HepG2 (cell line): ENCODE measurements around the gene CDC42EP5. TPM values are rescaled to one million over a fixed set of nuclear protein-coding genes. Genes with fewer than 3 reads are reported as not detected.

ENCODE experiments used
- ATAC-seq: fragments of 200-7000 bp; cut with Tn5 transposase; 3 replicates; pipeline ENCODE4 v1.9.1; 2020; ENCODE audit warnings: mild to moderate bottlenecking, moderate library complexity
- BruUV-seq: library from RNA; stranded (reverse); fragments of 400-500 nt; replicated peaks from 2 replicates; lab custom pipeline; 2021; lab: Mats Ljungman, UMichigan
- CTCF ChIA-PET: fragments of 300-600 bp; formaldehyde crosslinking; extraction: SDS; loops from one replicate; lab custom pipeline; 2021; ENCODE audit warnings: low total read pairs, inconsistent platforms, low intra/inter-chr PET ratio; lab: Yijun Ruan, JAX
- POLR2A ChIA-PET: fragments of 350-600 bp; sonication (Branson Sonifier 250); formaldehyde crosslinking; loops from one replicate; lab custom pipeline; 2020; ENCODE audit warnings: antibody characterized with exemption, inconsistent platforms; lab: Yijun Ruan, JAX
- DNase-seq: peaks from one replicate; pipeline ENCODE4 v3.0.0-alpha.2; 2015; ENCODE audit warnings: low spot score
- FAIRE-seq: peaks from 3 replicates; lab custom pipeline; 2011; peaks lifted over from hg19 to GRCh38; lab: Jason Lieb, UNC
- H2AFZ ChIP-seq: one replicate; pipeline ENCODE4 v1.6.1; 2011; ENCODE audit warnings: low read length, inconsistent platforms
- H3K27ac ChIP-seq: fragments of 300-600 bp; 3 replicates; pipeline ENCODE4 v1.8.0; 2011; ENCODE audit warnings: mixed run types, mild to moderate bottlenecking, mixed read lengths, low read length, inconsistent platforms; ENCODE audit not compliant: insufficient read depth; ENCODE audit errors: extremely low read length
- H3K27me3 ChIP-seq, 2 experiments: fragments of 200-600 bp in 1 of 2; 2 replicates in 1 of 2; 3 replicates in 1 of 2; pipeline versions ENCODE4 v1.6.0 to v1.8.0; 2011; ENCODE audit warnings: low read length in 2 of 2, mild to moderate bottlenecking in 2 of 2, moderate library complexity in 2 of 2, inconsistent platforms in 1 of 2; ENCODE audit not compliant: insufficient read depth in 2 of 2, control insufficient read depth in 1 of 2
- H3K36me3 ChIP-seq, 2 experiments: fragments of 200-600 bp in 1 of 2; replicated peaks in 1 of 2; 2 replicates in 1 of 2; 3 replicates in 1 of 2; pipeline versions ENCODE4 v1.5.1 to v1.8.0; 2011; ENCODE audit warnings: low read length in 2 of 2, inconsistent platforms in 1 of 2; ENCODE audit not compliant: insufficient read depth in 2 of 2, control insufficient read depth in 1 of 2
- H3K4me1 ChIP-seq: 2 replicates; pipeline ENCODE4 v1.5.1; 2012; ENCODE audit warnings: low read length, inconsistent platforms; ENCODE audit not compliant: insufficient read depth
- H3K4me2 ChIP-seq: 2 replicates; pipeline ENCODE4 v1.6.0; 2011; ENCODE audit warnings: low read depth, low read length, inconsistent platforms
- H3K4me3 ChIP-seq, 3 experiments: fragments of 200-600 bp in 1 of 3; sonication (generic), shearing (Covaris generic) in 1 of 3; replicated peaks in 1 of 3; 2 replicates each; pipeline ENCODE4 v1.5.1; 2011 to 2016; ENCODE audit warnings: low read length in 3 of 3, inconsistent platforms in 2 of 3, low read depth in 2 of 3, mild to moderate bottlenecking in 2 of 3, control low read depth in 1 of 3, mixed read lengths in 1 of 3; ENCODE audit not compliant: insufficient read depth in 1 of 3
- H3K79me2 ChIP-seq: one replicate; pipeline ENCODE4 v1.6.1; 2011; ENCODE audit warnings: low read length, inconsistent platforms; ENCODE audit not compliant: insufficient read depth
- H3K9ac ChIP-seq: 2 replicates; pipeline ENCODE4 v1.6.0; 2011; ENCODE audit warnings: mild to moderate bottlenecking, low read depth, low read length, inconsistent platforms; ENCODE audit not compliant: insufficient read depth
- H3K9me3 ChIP-seq: 2 replicates; pipeline ENCODE4 v1.5.1; 2012; ENCODE audit warnings: mild to moderate bottlenecking, low read length
- H4K20me1 ChIP-seq: 2 replicates; pipeline ENCODE4 v1.6.0; 2011; ENCODE audit warnings: inconsistent platforms, mild to moderate bottlenecking, low read length, moderate library complexity; ENCODE audit not compliant: insufficient read depth
- AGO2 ChIP-seq: fragments of 200-400 bp; formaldehyde crosslinking; optimal IDR thresholded peaks from 2 replicates; pipeline ENCODE3; 2017; ENCODE audit warnings: mild to moderate bottlenecking, low read depth, low read length, moderate library complexity
- RBFOX2 ChIP-seq: fragments of 200-400 bp; formaldehyde crosslinking; IDR thresholded peaks from 2 replicates; pipeline ENCODE4 v1.6.1; 2017; ENCODE audit warnings: low read depth, mild to moderate bottlenecking, low read length
- ZHX1 ChIP-seq: sonication (generic); formaldehyde crosslinking; IDR thresholded peaks from 2 replicates; pipeline ENCODE4 v1.8.1; 2022; ENCODE audit warnings: low read depth, mild to moderate bottlenecking, missing genetic modification reagents
- WGBS: methylation state at CpG from one replicate; pipeline ENCODE4 v1.1.6; 2017; ENCODE audit warnings: low lambda C conversion rate; 5-methylcytosine and 5-hydroxymethylcytosine counted together
- in situ Hi-C: cut with HindIII; loops from 2 replicates; pipeline ENCODE4 v1.10.0; 2017; ENCODE audit warnings: low pct_unique_long_range_greater_than_20kb; ENCODE audit not compliant: extremely low pct_ligation_motif_present
- intact Hi-C: fragments of 100-400 bp; cut with micrococcal nuclease; formaldehyde crosslinking; loops from one replicate; pipeline ENCODE4 v1.10.0; 2022; ENCODE audit not compliant: unreplicated experiment
- polyA plus RNA-seq, 8 experiments: library from polyadenylated mRNA; depleted of rRNA in 3 of 8; stranded (reverse) in 7 of 8; unstranded in 1 of 8; fragments of >200 nt; fragmentation: Illumina TruSeq in 4 of 8; extraction: Trizol in 4 of 8; gene quantifications; 2 replicates each; pipeline versions ENCODE4 v1.2.1 to v1.2.3, GENCODE V29; 2011 to 2016; ENCODE audit warnings: low read depth in 4 of 8, missing spikeins in 1 of 8, mixed read lengths in 1 of 8; ENCODE audit not compliant: insufficient read depth in 1 of 8
- total RNA-seq, 5 experiments: library from RNA; depleted of rRNA; stranded (reverse); fragments of >200 nt; fragmentation: Illumina TruSeq; extraction: Trizol; gene quantifications; 2 replicates each; pipeline ENCODE4 v1.2.3, GENCODE V29; 2016; ENCODE audit warnings: low read depth in 1 of 5

Gene CDC42EP5
- total and polyA plus RNA-seq, 2 of the 13 experiments (the other 11 are each of a cell fraction or from before 2014, with no cell fraction given), result 0.41 to 1.6 TPM

GRCh38 chr19:54453921-54454780 lies 18.9 kb downstream of the CDC42EP5 start:
- no peak overlapping the region for H3K27ac ChIP-seq
- H3K9me3 ChIP-seq, result no peaks in the 10 kb centered on the region
- in situ Hi-C loops (no loop called here), intact Hi-C loops (no loop called here)
- WGBS, result 95% methylated on average over 23 of the region's 31 CpGs
- no peak overlapping the region for H2AFZ ChIP-seq
- peaks cover 18% of the 10 kb centered on the region for H3K4me1 ChIP-seq
- ChIA-PET CTCF (no interaction called here), POLR2A (interaction anchor here (2.9 kb wide), 1 partner anchor 9 kb away, joined by 26 read pairs; the partner anchor contains the start of gene LENG9)
- H3K79me2 ChIP-seq, result peaks cover 36% of the 10 kb centered on the region
- peaks cover 39% of the 10 kb centered on the region; the same call in 1 of the 2 replicates for H4K20me1 ChIP-seq
- TF ChIP-seq ZHX1 (CRISPR knock-in tag), result no peak
- peak; percentile 82 for TF ChIP-seq AGO2
- peak; percentile 77 for TF ChIP-seq RBFOX2
- no peak for ATAC-seq
- no peak overlapping the region for H3K4me3 ChIP-seq
- BruUV-seq, result no TSS peak
- no peak overlapping the region for H3K4me2 ChIP-seq
- no peaks in the 10 kb centered on the region; a peak in 2 of 5 replicates for H3K27me3 ChIP-seq
- H3K9ac ChIP-seq, result no peak overlapping the region
- FAIRE-seq, result no peak
- DNase-seq, result no peak
- H3K36me3 ChIP-seq, result peaks cover 48 to 81% of the 10 kb centered on the region in 2 experiments
